ENCODE measurements around the gene MS4A4A.
A peak's percentile ranks its signal among the peaks of the same experiment; 100 is the strongest.

- no peak for TF ChIP-seq CTCF (IDR thresholded peaks at IDR 0.05)
- TF ChIP-seq POLR2A (IDR thresholded peaks at IDR 0.05) = no peak
- peak; percentile 74 to 78 for TF ChIP-seq EP300 (IDR thresholded peaks at IDR 0.05)
These were observed 30.0 kb downstream of the MS4A4A start for GRCh38 chr11:60310407-60310998.

Measured in tibial nerve (tissue), 4 donors.